GM20431 (cell line): ENCODE measurements around the gene HDAC6.

Experiments
- in situ Hi-C: fragments of 300-500 bp; cut with MseI, MboI; formaldehyde crosslinking; loops from one replicate; pipeline ENCODE4 v1.15.0; 2020; ENCODE audit warnings: low sequenced_read_pairs; ENCODE audit not compliant: unreplicated experiment

The HDAC6 gene

GRCh38 chrX:48801280-48802088 lies at the start of gene HDAC6:
Gene HDAC6, plus strand, starts transcription at chrX:48802067. Its CDS starts 626 bp downstream, at chrX:48802693.
- in situ Hi-C loops = no loop called here

DNA sequence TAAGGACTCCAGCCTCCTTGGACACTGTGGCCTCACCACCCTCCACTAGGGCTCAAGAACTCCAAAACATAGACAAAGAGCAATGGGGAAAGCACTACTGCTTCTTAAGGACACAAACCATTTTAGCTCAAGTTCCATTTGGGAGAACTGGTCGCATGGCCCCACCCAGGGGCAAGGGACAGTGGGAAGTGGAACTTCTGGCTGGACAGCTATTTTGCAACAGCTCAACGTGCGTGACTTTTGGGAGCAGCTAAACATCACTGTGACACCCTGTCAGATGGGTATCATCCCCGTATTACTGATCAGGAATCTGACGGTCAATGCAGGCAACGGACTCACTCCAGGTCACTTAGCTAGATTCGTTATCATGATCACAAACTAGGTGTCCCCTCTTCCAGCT lies 49.4 kb upstream of the HDAC6 start:
- in situ Hi-C loops = no loop called here

DNA sequence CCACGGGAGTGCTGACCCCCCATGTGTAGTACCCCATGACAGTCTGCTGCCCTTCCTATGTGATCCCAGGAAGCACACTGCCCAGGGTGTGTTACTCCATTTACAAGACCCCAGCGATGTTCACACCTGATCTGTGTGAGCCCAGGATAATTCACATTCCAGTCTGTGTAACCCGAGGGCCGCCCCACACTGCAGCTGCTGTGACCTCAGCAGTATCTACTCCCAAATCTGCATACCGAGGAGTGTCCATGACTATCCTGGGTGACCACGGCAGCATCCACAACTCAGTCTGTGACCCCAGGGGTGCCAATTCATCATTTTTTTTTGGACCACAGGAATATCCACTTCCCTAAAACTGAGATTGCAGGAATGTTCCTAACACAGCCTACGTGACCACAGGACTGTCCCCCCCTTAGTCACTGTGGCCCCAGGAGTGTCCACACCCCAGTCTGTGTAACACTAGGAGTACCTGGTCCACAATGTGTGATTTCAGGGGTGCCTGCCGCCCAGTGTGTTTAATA lies 48.1 kb upstream of the HDAC6 start:
- in situ Hi-C loops = no loop called here

DNA sequence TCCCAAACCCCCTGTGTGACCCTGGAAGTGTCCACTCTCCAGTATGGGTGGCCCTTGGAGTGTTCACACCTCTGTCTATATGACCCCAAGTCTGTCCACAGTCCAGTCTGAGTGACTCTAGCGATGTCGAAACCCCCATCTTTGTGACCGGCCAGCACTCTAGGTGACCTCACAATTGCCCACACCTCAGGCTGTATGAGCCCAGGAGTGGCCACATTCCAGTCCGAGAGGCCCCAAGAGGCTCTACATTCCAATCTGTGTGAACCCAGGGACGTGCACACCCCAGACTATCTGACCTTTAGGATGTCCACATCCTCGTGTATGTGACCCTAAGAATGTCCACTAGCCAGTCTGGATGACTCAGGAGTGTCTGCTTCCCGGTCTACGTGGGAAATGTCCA lies 47.6 kb upstream of the HDAC6 start:
- in situ Hi-C loops = no loop called here

DNA sequence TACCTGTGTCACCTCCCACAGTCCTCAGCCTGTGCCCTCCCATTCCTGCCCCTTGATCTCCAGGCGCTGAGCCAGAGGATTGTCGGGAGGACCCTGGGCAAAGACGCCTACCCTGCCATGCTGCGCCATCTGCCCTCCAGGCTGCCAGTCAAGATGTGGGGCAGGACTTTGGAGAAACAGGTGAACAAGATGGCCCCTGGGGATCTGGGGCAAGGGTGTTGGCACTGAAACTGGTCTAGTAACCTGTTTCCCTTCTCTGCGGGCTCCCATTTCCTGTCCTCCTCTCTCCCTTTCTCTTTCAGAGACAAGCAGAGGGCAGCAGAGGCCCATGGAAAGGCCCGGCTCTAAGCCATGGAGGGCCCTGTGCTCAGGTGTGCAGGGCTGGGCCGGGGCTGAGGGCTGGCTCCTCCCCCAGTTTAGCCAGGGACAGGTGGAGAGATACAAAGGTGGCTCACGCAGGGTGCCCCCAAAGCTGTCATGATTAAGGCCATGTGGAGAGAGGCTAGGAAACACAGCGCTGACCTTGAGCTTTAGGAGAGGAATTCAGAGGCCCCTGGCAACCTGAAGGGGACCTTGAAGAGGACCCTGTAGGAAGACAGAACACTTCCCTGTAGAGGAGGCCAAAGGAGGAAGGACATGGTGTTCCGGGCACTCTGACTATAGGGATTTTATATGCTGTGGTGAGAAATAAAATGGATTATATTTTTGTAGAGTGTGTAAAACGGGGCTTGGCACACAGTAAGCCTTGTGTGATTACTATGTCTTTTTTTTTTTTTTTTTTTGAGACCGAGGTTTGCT lies 40.0 kb upstream of the HDAC6 start, which contains the start of gene GLOD5:
GLOD5 (plus strand) TSS at position 74 of the 798 bp plus-strand sequence; CDS start at position 118, 44 bp downstream.
- in situ Hi-C loops = no loop called here

- in situ Hi-C loops = no loop called here
Measured at GRCh38 chrX:48769230-48769629, 32.6 kb upstream of the HDAC6 start.

DNA sequence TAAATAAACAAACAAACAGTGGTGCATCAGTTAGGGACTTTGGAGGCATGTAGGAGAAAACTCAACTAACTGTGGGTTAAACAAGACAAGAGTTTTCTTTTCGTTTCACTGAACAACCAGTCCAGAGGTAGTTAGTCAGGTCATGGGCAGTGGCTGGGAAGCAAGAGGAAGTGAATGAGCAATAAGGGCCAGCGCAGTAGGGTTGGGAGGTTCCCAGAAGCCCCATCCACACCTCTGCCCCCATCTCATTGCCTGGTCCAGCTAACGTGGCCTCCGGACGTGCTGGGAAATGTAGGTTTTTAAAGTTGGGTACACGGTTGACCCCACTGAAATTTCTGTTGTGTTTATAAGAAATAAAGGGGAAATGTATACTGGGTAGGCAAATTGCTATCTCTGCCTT lies 31.6 kb upstream of the HDAC6 start:
- in situ Hi-C loops = no loop called here

- in situ Hi-C loops = no loop called here
Measured at GRCh38 chrX:48772602-48773001, 29.3 kb upstream of the HDAC6 start.

GRCh38 chrX:48776818-48777439 lies 24.9 kb upstream of the HDAC6 start:
- in situ Hi-C loops = no loop called here

GRCh38 chrX:48779399-48779798 lies 22.5 kb upstream of the HDAC6 start:
- in situ Hi-C loops = no loop called here

- in situ Hi-C loops = no loop called here
Measured at GRCh38 chrX:48781705-48782104, 20.2 kb upstream of the HDAC6 start.

- in situ Hi-C loops = no loop called here
Measured at GRCh38 chrX:48782216-48782615, 19.7 kb upstream of the HDAC6 start.

- in situ Hi-C loops = no loop called here
Measured at GRCh38 chrX:48782795-48783194, 19.1 kb upstream of the HDAC6 start.

- in situ Hi-C loops = no loop called here
Measured at GRCh38 chrX:48784726-48785125, 17.1 kb upstream of the HDAC6 start.

DNA sequence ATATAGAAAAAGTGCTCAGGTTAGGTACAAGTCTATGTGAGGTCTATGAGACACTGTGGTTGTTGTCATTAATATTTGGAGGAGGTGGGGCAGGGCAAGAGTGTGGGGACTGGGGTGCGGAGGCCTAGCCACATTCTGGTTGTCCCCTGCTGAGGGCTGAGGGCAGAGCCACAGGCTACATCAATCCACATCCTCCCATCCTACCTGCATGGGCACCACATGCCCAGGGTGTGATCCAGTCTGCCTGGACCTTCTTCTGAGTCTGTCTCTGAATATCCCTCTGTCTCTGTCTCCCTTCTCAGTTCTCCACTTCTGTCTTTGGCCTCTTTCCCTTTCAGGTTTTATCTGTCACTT lies 16.7 kb upstream of the HDAC6 start:
- in situ Hi-C loops = no loop called here

- in situ Hi-C loops = no loop called here
Measured at GRCh38 chrX:48785540-48786214, 16.2 kb upstream of the HDAC6 start.

- in situ Hi-C loops = no loop called here
Measured at GRCh38 chrX:48786341-48786800, 15.5 kb upstream of the HDAC6 start, which contains the start of gene GATA1. Gene GATA1, plus strand, starts transcription at chrX:48786590. Its CDS starts 4,520 bp downstream, at chrX:48791110.

GRCh38 chrX:48786825-48787504 lies 14.9 kb upstream of the HDAC6 start:
- in situ Hi-C loops = no loop called here
